H1 (cell line): ENCODE results near the gene LRRC74B. TPM values are rescaled to one million over a fixed set of nuclear protein-coding genes. Genes with fewer than 3 reads are reported as not detected.

Experiments
- CTCF ChIA-PET: fragments of 300-600 bp; sonication (Branson Sonifier 250); formaldehyde crosslinking; loops from one replicate; lab custom pipeline; 2021; ENCODE audit not compliant: partially characterized antibody; lab: Charles Lee
- POLR2A ChIA-PET: fragments of 300-600 bp; sonication (Branson Sonifier 250); formaldehyde crosslinking; loops from one replicate; lab custom pipeline; 2021; ENCODE audit warnings: inconsistent platforms; ENCODE audit not compliant: partially characterized antibody; lab: Charles Lee
- DNase-seq, 2 experiments: peaks; one replicate each; pipeline versions ENCODE4 v3.0.0 to v3.0.0-alpha.2; 2010 to 2022; ENCODE audit warnings: low spot score in 2 of 2, low read depth in 1 of 2, mixed read lengths in 1 of 2
- FAIRE-seq: peaks from 2 replicates; lab custom pipeline; 2011; peaks lifted over from hg19 to GRCh38; lab: Jason Lieb, UNC
- H2AFZ ChIP-seq: 2 replicates; pipeline ENCODE4 v1.8.1; 2012; ENCODE audit warnings: low read length, inconsistent platforms
- H2AK5ac ChIP-seq: 2 replicates; pipeline ENCODE4 v1.6.1; 2013; ENCODE audit warnings: low read depth, low read length
- H2BK120ac ChIP-seq: replicated peaks from 2 replicates; pipeline ENCODE3; 2013; ENCODE audit warnings: low read depth, low read length, inconsistent platforms
- H2BK12ac ChIP-seq: 2 replicates; pipeline ENCODE4 v1.6.1; 2013; ENCODE audit warnings: low read depth, low read length
- H2BK15ac ChIP-seq: 2 replicates; pipeline ENCODE4 v1.6.1; 2013; ENCODE audit warnings: low read length
- H2BK20ac ChIP-seq: 2 replicates; pipeline ENCODE4 v1.6.1; 2013; ENCODE audit warnings: low read length
- H2BK5ac ChIP-seq: 2 replicates; pipeline ENCODE4 v1.6.1; 2013; ENCODE audit warnings: low read depth, low read length
- H3K14ac ChIP-seq: 2 replicates; pipeline ENCODE4 v1.6.1; 2013; ENCODE audit warnings: inconsistent platforms; ENCODE audit not compliant: insufficient read length
- H3K18ac ChIP-seq: 2 replicates; pipeline ENCODE4 v1.6.1; 2013; ENCODE audit warnings: low read length; ENCODE audit errors: extremely low read depth
- H3K23ac ChIP-seq: 2 replicates; pipeline ENCODE4 v1.6.1; 2013; ENCODE audit warnings: inconsistent platforms; ENCODE audit not compliant: insufficient read length
- H3K23me2 ChIP-seq: 2 replicates; pipeline ENCODE4 v1.6.1; 2013; ENCODE audit warnings: low read depth, low read length
- H3K27ac ChIP-seq: 2 replicates; pipeline ENCODE4 v1.6.1; 2011; ENCODE audit warnings: low read depth, low read length, inconsistent platforms
- H3K27me3 ChIP-seq, 4 experiments: replicated peaks in 1 of 4; 1 replicate in 1 of 4; 2 replicates in 3 of 4; pipeline versions ENCODE4 v1.6.1 to v1.8.1; 2011 to 2013; ENCODE audit warnings: low read length in 3 of 4, mild to moderate bottlenecking in 3 of 4, inconsistent platforms in 2 of 4, mixed read lengths in 2 of 4, moderate library complexity in 1 of 4; ENCODE audit not compliant: control insufficient read depth in 3 of 4, insufficient read depth in 3 of 4; ENCODE audit errors: extremely low read depth in 1 of 4
- H3K36me3 ChIP-seq, 4 experiments: 2 replicates each; pipeline versions ENCODE4 v1.6.1 to v1.8.1; 2011 to 2013; ENCODE audit warnings: mild to moderate bottlenecking in 4 of 4, low read length in 3 of 4, moderate library complexity in 2 of 4, control low read depth in 1 of 4, inconsistent platforms in 1 of 4; ENCODE audit not compliant: insufficient read depth in 4 of 4, control insufficient read depth in 2 of 4
- H3K4ac ChIP-seq: replicated peaks from 2 replicates; pipeline ENCODE3; 2013; ENCODE audit warnings: low read length, low read depth, mixed read lengths, inconsistent platforms; ENCODE audit not compliant: insufficient read length
- H3K4me1 ChIP-seq, 4 experiments: replicated peaks in 1 of 4; 1 replicate in 1 of 4; 2 replicates in 3 of 4; pipeline versions ENCODE4 v1.6.1 to v1.8.1; 2011 to 2013; ENCODE audit warnings: low read length in 3 of 4, inconsistent platforms in 2 of 4, mixed read lengths in 1 of 4; ENCODE audit not compliant: insufficient read depth in 4 of 4, control insufficient read depth in 3 of 4
- H3K4me2 ChIP-seq, 2 experiments: 2 replicates each; pipeline versions ENCODE4 v1.6.1 to v1.8.1; 2011 to 2013; ENCODE audit warnings: low read depth in 2 of 2, low read length in 2 of 2, control low read depth in 1 of 2, inconsistent platforms in 1 of 2, mild to moderate bottlenecking in 1 of 2; ENCODE audit not compliant: insufficient read depth in 1 of 2
- H3K4me3 ChIP-seq, 4 experiments: fragments of 200-600, 300-600 bp in 1 of 4; sonication (generic), shearing (Covaris generic), sonication (Bioruptor Twin) in 1 of 4; 2 replicates each; pipeline versions ENCODE4 v1.5.1 to v1.8.1; 2011 to 2016; ENCODE audit warnings: low read length in 4 of 4, low read depth in 3 of 4, control low read depth in 2 of 4, inconsistent platforms in 2 of 4, mild to moderate bottlenecking in 2 of 4, mixed read lengths in 1 of 4, moderate library complexity in 1 of 4; ENCODE audit not compliant: insufficient read depth in 2 of 4; ENCODE audit errors: extremely low read depth in 1 of 4
- H3K56ac ChIP-seq: replicated peaks from 2 replicates; pipeline ENCODE3; 2013; ENCODE audit warnings: low read depth, mild to moderate bottlenecking, mixed read lengths, low read length, inconsistent platforms; ENCODE audit not compliant: insufficient read length
- H3K79me1 ChIP-seq: 2 replicates; pipeline ENCODE4 v1.6.1; 2013; ENCODE audit warnings: low read depth, low read length, control low read depth
- H3K79me2 ChIP-seq, 2 experiments: 2 replicates each; pipeline versions ENCODE4 v1.6.1 to v1.8.1; 2012 to 2013; ENCODE audit warnings: low read length in 2 of 2, mild to moderate bottlenecking in 2 of 2, inconsistent platforms in 1 of 2; ENCODE audit not compliant: insufficient read depth in 2 of 2, control insufficient read depth in 1 of 2
- H3K9ac ChIP-seq, 4 experiments: replicated peaks in 1 of 4; 1 replicate in 1 of 4; 2 replicates in 3 of 4; pipeline versions ENCODE4 v1.6.1 to v1.8.1; 2011 to 2013; ENCODE audit warnings: low read depth in 3 of 4, low read length in 3 of 4, control low read depth in 2 of 4, mild to moderate bottlenecking in 2 of 4, moderate library complexity in 2 of 4, inconsistent platforms in 1 of 4; ENCODE audit errors: extremely low read depth in 1 of 4
- H3K9me3 ChIP-seq, 2 experiments: 2 replicates each; pipeline versions ENCODE4 v1.6.1 to v1.8.1; 2012 to 2013; ENCODE audit warnings: mild to moderate bottlenecking in 2 of 2, moderate library complexity in 2 of 2, control low read depth in 1 of 2, inconsistent platforms in 1 of 2, low read depth in 1 of 2, low read length in 1 of 2, mixed read lengths in 1 of 2; ENCODE audit not compliant: insufficient read depth in 2 of 2
- H4K20me1 ChIP-seq, 2 experiments: replicated peaks in 1 of 2; 2 replicates each; pipeline versions ENCODE3 to v1.8.1; 2011 to 2013; ENCODE audit warnings: inconsistent platforms in 2 of 2, low read length in 2 of 2, mild to moderate bottlenecking in 1 of 2; ENCODE audit not compliant: insufficient read depth in 2 of 2, control insufficient read depth in 1 of 2
- H4K5ac ChIP-seq: 2 replicates; pipeline ENCODE4 v1.6.1; 2013; ENCODE audit warnings: low read length, low read depth, mixed read lengths, inconsistent platforms; ENCODE audit not compliant: insufficient read length
- H4K8ac ChIP-seq: 2 replicates; pipeline ENCODE4 v1.8.0; 2013; ENCODE audit warnings: mild to moderate bottlenecking, moderate library complexity, low read length, inconsistent platforms; ENCODE audit not compliant: insufficient read depth; ENCODE audit errors: extremely low read depth
- H4K91ac ChIP-seq: replicated peaks from 2 replicates; pipeline ENCODE3; 2013; ENCODE audit warnings: low read length, mixed read lengths, inconsistent platforms; ENCODE audit not compliant: insufficient read length
- BRCA1 ChIP-seq: IDR thresholded peaks from 2 replicates; pipeline ENCODE4 v1.6.1; 2012; ENCODE audit warnings: low read depth, low read length, improper control_type of control experiment
- CBX8 ChIP-seq: fragments of 300-800, 300-1000 bp; sonication (generic); IDR thresholded peaks from 2 replicates; pipeline ENCODE4 v1.7.1; 2016; ENCODE audit warnings: low read depth, low read length, borderline replicate concordance
- CHD2 ChIP-seq: IDR thresholded peaks from 2 replicates; pipeline ENCODE4 v1.6.1; 2012; ENCODE audit warnings: low read length, improper control_type of control experiment
- CREB1 ChIP-seq: IDR thresholded peaks from 2 replicates; pipeline ENCODE4 v1.6.1; 2012; ENCODE audit warnings: inconsistent platforms
- EP300 ChIP-seq, 2 experiments: IDR thresholded peaks; 1 replicate in 1 of 2; 2 replicates in 1 of 2; pipeline ENCODE4 v1.6.1; 2011 to 2012; ENCODE audit warnings: low read depth in 2 of 2, low read length in 2 of 2, mild to moderate bottlenecking in 2 of 2, borderline replicate concordance in 1 of 2, inconsistent platforms in 1 of 2, moderate library complexity in 1 of 2
- JUND ChIP-seq: IDR thresholded peaks from 2 replicates; pipeline ENCODE4 v1.6.1; 2011; ENCODE audit warnings: mild to moderate bottlenecking, improper control_type of control experiment, low read length
- KDM1A ChIP-seq: fragments of 200-600, 300-600 bp; sonication (generic); IDR thresholded peaks from 2 replicates; pipeline ENCODE4 v1.7.1; 2016; ENCODE audit warnings: mild to moderate bottlenecking, low read length, borderline replicate concordance
- MAFK ChIP-seq: IDR thresholded peaks from 2 replicates; pipeline ENCODE4 v1.6.1; 2012; ENCODE audit warnings: low read depth, mild to moderate bottlenecking, improper control_type of control experiment, low read length
- POU5F1 ChIP-seq: IDR thresholded peaks from 2 replicates; pipeline ENCODE4 v1.6.1; 2011; ENCODE audit warnings: low read depth, mild to moderate bottlenecking, low read length, moderate library complexity
- SP1 ChIP-seq: IDR thresholded peaks from 2 replicates; pipeline ENCODE4 v1.6.1; 2011; ENCODE audit warnings: low read depth, low read length
- SUZ12 ChIP-seq: fragments of 200-600 bp; sonication (generic); IDR thresholded peaks from 2 replicates; pipeline ENCODE4 v1.6.1; 2012; ENCODE audit warnings: mild to moderate bottlenecking, inconsistent platforms, low read length, moderate library complexity, mixed read lengths
- TCF12 ChIP-seq: IDR thresholded peaks from 2 replicates; pipeline ENCODE4 v1.6.1; 2011; ENCODE audit warnings: low read depth, mild to moderate bottlenecking, low read length
- YY1 ChIP-seq: IDR thresholded peaks from 2 replicates; pipeline ENCODE4 v1.6.1; 2011; ENCODE audit warnings: low read depth, mild to moderate bottlenecking, low read length
- WGBS, 2 experiments: shearing (Covaris generic) in 1 of 2; methylation state at CpG; one replicate each; pipeline versions ENCODE4 v1.1.6 to v1.1.7; 2013 to 2015; ENCODE audit warnings: low lambda C conversion rate in 2 of 2, mixed read lengths in 2 of 2, inconsistent platforms in 1 of 2, low coverage in 1 of 2, missing lambda C conversion rate in 1 of 2; ENCODE audit not compliant: insufficient replicate concordance in 2 of 2, insufficient coverage in 1 of 2, insufficient read length in 1 of 2; ENCODE audit errors: extremely low coverage in 1 of 2, missing lambda C conversion rate in 1 of 2; 5-methylcytosine and 5-hydroxymethylcytosine counted together
- polyA plus RNA-seq, 7 experiments: library from polyadenylated mRNA; depleted of rRNA in 3 of 7; stranded (reverse) in 5 of 7; unstranded in 2 of 7; fragments of >200 nt in 5 of 7; fragments of 200-250 nt in 2 of 7; gene quantifications; 1 replicate in 5 of 7; 2 replicates in 1 of 7; 4 replicates in 1 of 7; pipeline versions ENCODE4 v1.2.1 to v1.2.3, GENCODE V29; 2011 to 2013; ENCODE audit warnings: missing spikeins in 2 of 7, mixed read lengths in 2 of 7
- total RNA-seq: library from RNA; stranded (reverse); fragmentation: NEBNext Ultra II Directional; extraction: Animal tissue kit (Norgen Biotek cat#: 25700); gene quantifications from 2 replicates; pipeline ENCODE4 v1.2.1, GENCODE V29; 2021

Gene LRRC74B
- total and polyA plus RNA-seq, 2 of the 8 experiments (the other 6 are each of a cell fraction or from before 2014, with no cell fraction given) = not detected

- H4K20me1 ChIP-seq = no peaks in the 10 kb centered on the region
- H2BK12ac ChIP-seq = no peak overlapping the region
- no peak overlapping the region for H2BK15ac ChIP-seq
- no peak overlapping the region for H3K14ac ChIP-seq
- no peak overlapping the region for H4K8ac ChIP-seq
- ChIA-PET POLR2A (interaction anchor here (0.6 to 1.0 kb wide), 2 partner anchors 21 to 232 kb away, joined by 3 to 5 read pairs; no protein-coding TSS in a partner anchor), CTCF (interaction anchor here (0.6 to 1.4 kb wide), 7 partner anchors 11 to 52 kb away, joined by 3 to 4 read pairs (median 3); no protein-coding TSS in a partner anchor)
- H2BK20ac ChIP-seq = no peak overlapping the region
- H3K56ac ChIP-seq = no peak overlapping the region
- peaks cover 0 to 2% (median 0%) of the 10 kb centered on the region in 4 experiments; a peak in 1 of 7 replicates for H3K27me3 ChIP-seq
- H3K18ac ChIP-seq = no peak overlapping the region
- H2AFZ ChIP-seq = no peak overlapping the region
- TF ChIP-seq POU5F1 (no peak), MAFK (no peak), CHD2 (no peak), SUZ12 (no peak), CBX8 (no peak), JUND (no peak), TCF12 (no peak), YY1 (no peak), CREB1 (no peak), SP1 (no peak), BRCA1 (no peak), EP300 (IDR thresholded peaks at IDR 0.05; ENCODE audit: borderline replicate concordance in 1 of 2, low read depth in 2 of 2, low read length in 2 of 2) (no peak), KDM1A (no peak)
- no peaks in the 10 kb centered on the region for H3K79me2 ChIP-seq
- H2AK5ac ChIP-seq = no peak overlapping the region
- WGBS, 2 experiments = 74% methylated on average over 12 of the region's 13 CpGs; no CpG with 5 or more reads in 1 of the 2 experiments
- DNase-seq (no peak), FAIRE-seq (no peak)
- H3K23ac ChIP-seq = no peak overlapping the region
- no peak overlapping the region for H3K4me3 ChIP-seq
- no peak overlapping the region for H4K5ac ChIP-seq
- H3K27ac ChIP-seq = no peak overlapping the region
- no peak overlapping the region for H2BK120ac ChIP-seq
- H3K23me2 ChIP-seq = no peaks in the 10 kb centered on the region
- no peak overlapping the region for H3K4me2 ChIP-seq
- no peaks in the 10 kb centered on the region for H3K9me3 ChIP-seq
- H3K4me1 ChIP-seq = no peaks in the 10 kb centered on the region
- H2BK5ac ChIP-seq = no peak overlapping the region
- H3K9ac ChIP-seq = no peak overlapping the region
- H3K36me3 ChIP-seq = no peaks in the 10 kb centered on the region
- H3K79me1 ChIP-seq = no peaks in the 10 kb centered on the region
- no peak overlapping the region for H4K91ac ChIP-seq
- H3K4ac ChIP-seq = no peak overlapping the region
These were observed 19.4 kb downstream of the LRRC74B start for GRCh38 chr22:21064917-21065864.
